Mucosa of rectum (tissue), 2 donors: ENCODE data around the gene USP31.

ENCODE experiments used
- H3K27ac ChIP-seq, 2 donors: one replicate each; pipeline ENCODE4 v1.7.0; 2013; ENCODE audit warnings: inconsistent platforms in 2 of 2, low read depth in 2 of 2, low read length in 2 of 2
- H3K27me3 ChIP-seq, 2 donors: one replicate each; pipeline ENCODE4 v1.7.0; 2013; ENCODE audit warnings: low read length in 2 of 2; ENCODE audit not compliant: control insufficient read depth in 2 of 2, insufficient read depth in 2 of 2
- H3K36me3 ChIP-seq, 2 donors: one replicate each; pipeline ENCODE4 v1.7.0; 2013; ENCODE audit warnings: low read length in 2 of 2; ENCODE audit not compliant: control insufficient read depth in 2 of 2, insufficient read depth in 2 of 2
- H3K4me1 ChIP-seq, 2 donors: one replicate each; pipeline ENCODE4 v1.7.0; 2013; ENCODE audit warnings: low read length in 2 of 2, mild to moderate bottlenecking in 1 of 2; ENCODE audit not compliant: control insufficient read depth in 2 of 2, insufficient read depth in 2 of 2
- H3K4me3 ChIP-seq, 2 donors: one replicate each; pipeline ENCODE4 v1.7.0; 2013; ENCODE audit warnings: low read length in 2 of 2
- H3K9ac ChIP-seq, 2 donors: one replicate each; pipeline ENCODE4 v1.7.0; 2013; ENCODE audit warnings: low read length in 2 of 2, low read depth in 1 of 2, mild to moderate bottlenecking in 1 of 2
- H3K9me3 ChIP-seq, 2 donors: one replicate each; pipeline ENCODE4 v1.7.0; 2013; ENCODE audit warnings: low read length in 2 of 2; ENCODE audit not compliant: control insufficient read depth in 2 of 2
- donor health status: healthy.
- donor health status: Normal muscosa, but diverticular disease.

Gene USP31

DNA sequence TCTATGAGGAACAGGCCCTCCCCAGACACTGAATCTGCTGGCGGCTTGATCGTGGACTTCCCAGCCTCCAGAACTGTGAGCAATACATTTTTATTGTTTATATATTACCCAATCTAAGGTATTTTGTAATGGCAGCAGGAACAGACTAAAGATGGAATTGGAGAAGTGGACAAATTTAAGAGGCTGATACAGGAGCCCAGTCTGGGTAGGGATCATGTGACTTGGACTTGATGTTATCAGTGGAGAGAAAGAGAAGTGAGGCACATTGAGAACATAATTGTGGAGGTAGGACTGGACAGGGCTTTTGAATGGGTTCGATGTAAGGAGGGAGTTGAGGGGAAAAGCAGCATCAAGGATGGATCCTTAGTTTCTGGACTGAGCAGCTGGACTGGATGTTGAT lies 93.8 kb downstream of the USP31 start:
- Histone ChIP-seq H3K4me1 (no peaks in the 10 kb centered on the region), H3K36me3 (no peaks in the 10 kb centered on the region), H3K9me3 (no peaks in the 10 kb centered on the region), H3K9ac (no peak overlapping the region), H3K27me3 (peaks cover 3 to 9% of the 10 kb centered on the region in 2 donors), H3K4me3 (no peak overlapping the region), H3K27ac (no peak overlapping the region)

- Histone ChIP-seq H3K4me3 (no peak overlapping the region), H3K9me3 (no peaks in the 10 kb centered on the region), H3K9ac (no peak overlapping the region), H3K27ac (no peak overlapping the region), H3K27me3 (peaks cover 3 to 9% of the 10 kb centered on the region in 2 donors), H3K36me3 (no peaks in the 10 kb centered on the region), H3K4me1 (no peaks in the 10 kb centered on the region)
Measured at GRCh38 chr16:23052908-23053580, 96.2 kb downstream of the USP31 start.

DNA sequence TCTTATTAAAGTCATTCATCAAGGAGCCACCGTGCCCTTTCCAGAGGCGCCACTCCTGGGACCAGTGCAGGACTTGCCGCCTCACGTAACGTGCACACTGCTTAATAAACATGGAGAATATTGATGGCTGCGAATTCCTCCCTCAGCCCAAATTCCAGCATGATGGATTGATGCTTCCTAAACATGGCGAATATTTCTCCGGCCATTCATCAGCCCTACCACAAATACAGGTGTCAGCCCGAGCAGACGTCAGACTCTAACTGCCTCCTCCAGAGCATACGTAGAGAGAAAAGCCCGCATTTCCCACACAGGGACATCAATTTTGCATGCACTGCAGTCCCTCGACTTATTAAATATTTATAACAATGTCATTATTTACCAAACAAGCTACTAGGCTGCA lies 97.0 kb downstream of the USP31 start:
- Histone ChIP-seq H3K9me3 (no peaks in the 10 kb centered on the region), H3K4me3 (no peak overlapping the region), H3K27me3 (peaks cover 6 to 13% of the 10 kb centered on the region in 2 donors), H3K4me1 (no peaks in the 10 kb centered on the region), H3K9ac (no peak overlapping the region), H3K27ac (no peak overlapping the region), H3K36me3 (no peaks in the 10 kb centered on the region)

DNA sequence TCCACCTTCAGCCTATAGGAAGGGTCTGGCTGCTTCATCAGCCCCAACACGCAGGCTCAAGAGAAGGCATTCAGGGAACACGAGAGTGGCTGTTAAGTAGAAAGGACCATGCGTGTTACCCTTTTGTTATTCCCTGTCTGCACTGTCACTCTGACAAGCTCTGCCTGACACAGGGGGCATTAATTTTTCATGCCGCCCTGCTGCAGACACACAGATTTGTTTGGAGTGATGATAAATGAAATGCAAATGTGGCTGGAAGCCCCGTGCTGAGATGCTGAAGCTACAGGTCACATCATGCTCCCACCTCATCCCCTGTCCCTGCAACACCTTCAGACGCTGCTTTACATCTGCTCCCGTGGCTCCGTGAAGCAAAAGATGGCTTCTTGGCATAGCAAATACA lies 97.7 kb downstream of the USP31 start:
- H3K36me3 ChIP-seq = no peaks in the 10 kb centered on the region
- H3K4me3 ChIP-seq = no peak overlapping the region
- H3K4me1 ChIP-seq = no peaks in the 10 kb centered on the region
- H3K27ac ChIP-seq = no peak overlapping the region
- H3K27me3 ChIP-seq = peaks cover 6 to 13% of the 10 kb centered on the region in 2 donors
- no peak overlapping the region for H3K9ac ChIP-seq
- H3K9me3 ChIP-seq = no peaks in the 10 kb centered on the region

DNA sequence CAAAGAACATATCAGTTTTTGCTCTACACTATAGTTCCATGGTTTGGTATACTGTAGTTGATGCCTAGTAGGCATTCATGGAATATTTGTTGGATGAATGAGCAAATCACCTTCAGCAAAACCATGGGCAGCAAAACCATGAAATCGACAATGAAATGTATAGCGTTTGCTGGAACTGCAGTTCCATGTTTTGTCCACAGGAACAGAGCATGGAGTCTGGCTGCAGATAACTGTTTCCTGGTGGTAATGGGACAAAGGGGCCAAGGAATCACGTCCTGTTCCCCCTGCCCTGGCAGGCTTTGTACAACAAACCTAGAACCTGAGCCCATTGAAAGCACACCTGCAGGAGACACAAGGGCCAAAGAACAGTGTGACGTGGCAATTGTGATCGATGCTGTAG lies 101.1 kb downstream of the USP31 start:
- Histone ChIP-seq H3K9ac (no peak overlapping the region), H3K4me3 (no peak overlapping the region), H3K36me3 (no peaks in the 10 kb centered on the region), H3K27ac (no peak overlapping the region), H3K9me3 (no peaks in the 10 kb centered on the region), H3K4me1 (no peaks in the 10 kb centered on the region), H3K27me3 (peaks cover 9% of the 10 kb centered on the region in 2 donors)

GRCh38 chr16:23045025-23045424 lies 104.2 kb downstream of the USP31 start:
- Histone ChIP-seq H3K4me3 (no peak overlapping the region), H3K4me1 (no peaks in the 10 kb centered on the region), H3K27ac (no peak overlapping the region), H3K27me3 (peaks cover 3 to 6% of the 10 kb centered on the region in 2 donors), H3K9me3 (no peaks in the 10 kb centered on the region), H3K9ac (no peak overlapping the region), H3K36me3 (no peaks in the 10 kb centered on the region)

DNA sequence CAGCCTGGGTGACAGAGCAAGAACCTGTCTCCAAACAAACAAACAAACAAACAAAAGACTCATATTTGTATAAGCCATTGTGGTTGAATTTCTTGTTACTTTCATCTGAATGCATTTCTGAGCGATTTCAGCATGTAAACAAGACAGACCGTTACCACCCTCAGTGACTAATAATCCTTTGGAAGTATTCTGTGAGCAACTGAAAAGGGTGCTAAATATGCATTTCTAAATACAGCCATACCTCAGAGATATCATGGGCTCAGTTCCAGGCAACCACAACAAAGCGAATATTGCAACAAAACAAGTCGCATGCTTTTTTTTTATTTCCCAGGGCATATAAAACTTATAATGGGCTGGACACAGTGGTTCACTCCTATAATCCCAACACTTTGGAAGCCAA lies 109.0 kb downstream of the USP31 start:
- H3K27ac ChIP-seq = no peak overlapping the region
- no peaks in the 10 kb centered on the region for H3K9me3 ChIP-seq
- no peaks in the 10 kb centered on the region for H3K36me3 ChIP-seq
- no peak overlapping the region for H3K9ac ChIP-seq
- no peaks in the 10 kb centered on the region for H3K4me1 ChIP-seq
- H3K27me3 ChIP-seq = no peaks in the 10 kb centered on the region
- no peak overlapping the region for H3K4me3 ChIP-seq

DNA sequence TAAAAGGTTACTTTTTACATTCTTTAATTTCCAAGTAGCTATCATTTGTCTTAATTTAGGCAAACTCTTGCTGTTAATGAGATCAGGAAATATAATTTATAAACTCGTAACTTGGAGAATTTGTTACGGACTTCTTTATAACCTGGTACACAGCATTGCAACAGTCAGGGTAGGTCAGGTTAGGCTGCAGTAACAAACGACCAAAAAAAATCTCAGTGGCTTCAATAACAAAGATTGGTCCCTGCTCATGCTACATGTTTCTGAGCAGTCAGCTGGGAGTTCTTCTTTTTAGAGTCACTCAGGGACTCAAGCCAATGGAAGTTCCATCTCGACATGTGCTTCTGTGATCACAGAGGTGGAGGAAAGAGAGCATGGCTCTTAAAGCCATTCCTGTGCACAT lies 110.1 kb downstream of the USP31 start:
- H3K9me3 ChIP-seq = no peaks in the 10 kb centered on the region
- H3K27me3 ChIP-seq = no peaks in the 10 kb centered on the region
- no peak overlapping the region for H3K9ac ChIP-seq
- no peaks in the 10 kb centered on the region for H3K4me1 ChIP-seq
- no peak overlapping the region for H3K27ac ChIP-seq
- no peaks in the 10 kb centered on the region for H3K36me3 ChIP-seq
- H3K4me3 ChIP-seq = no peak overlapping the region

- no peak overlapping the region for H3K4me3 ChIP-seq
- no peak overlapping the region for H3K27ac ChIP-seq
- peaks cover 0 to 4% of the 10 kb centered on the region in 2 donors for H3K27me3 ChIP-seq
- no peak overlapping the region for H3K9ac ChIP-seq
- H3K36me3 ChIP-seq = no peaks in the 10 kb centered on the region
- peaks cover 0 to 4% of the 10 kb centered on the region in 2 donors for H3K9me3 ChIP-seq
- H3K4me1 ChIP-seq = no peaks in the 10 kb centered on the region
Measured at GRCh38 chr16:23035240-23035639, 114.0 kb downstream of the USP31 start.

- peaks cover 0 to 4% of the 10 kb centered on the region in 2 donors for H3K27me3 ChIP-seq
- H3K36me3 ChIP-seq = no peaks in the 10 kb centered on the region
- no peak overlapping the region for H3K4me3 ChIP-seq
- H3K9ac ChIP-seq = no peak overlapping the region
- H3K4me1 ChIP-seq = no peaks in the 10 kb centered on the region
- no peak overlapping the region for H3K27ac ChIP-seq
- peaks cover 0 to 4% of the 10 kb centered on the region in 2 donors for H3K9me3 ChIP-seq
Measured at GRCh38 chr16:23031508-23032098, 117.6 kb downstream of the USP31 start.
